Testis (tissue), 3 donors: Measurements from ENCODE around the gene NSUN5. TPM values are rescaled to one million over a fixed set of nuclear protein-coding genes. Genes with fewer than 3 reads are reported as not detected.

Source experiments
- DNase-seq: peaks from one replicate; pipeline ENCODE4 v3.0.0-alpha.2; 2019
- H3K27ac ChIP-seq, 2 donors: fragments of 200-600 bp; sonication (generic); one replicate each; pipeline ENCODE4 v1.5.1; 2019
- H3K27me3 ChIP-seq: fragments of 200-600 bp; sonication (generic); one replicate; pipeline ENCODE4 v1.5.1; 2019
- H3K36me3 ChIP-seq: fragments of 200-600 bp; sonication (generic); one replicate; pipeline ENCODE4 v1.5.1; 2017; ENCODE audit warnings: low read depth; ENCODE audit errors: missing control alignments
- H3K4me1 ChIP-seq: fragments of 200-600 bp; sonication (generic); one replicate; pipeline ENCODE4 v1.5.1; 2019
- H3K4me3 ChIP-seq, 2 donors: fragments of 200-600 bp; sonication (generic); one replicate each; pipeline ENCODE4 v1.5.1; 2017 to 2019
- H3K9me3 ChIP-seq: fragments of 200-600 bp; sonication (generic); one replicate; pipeline ENCODE4 v1.5.1; 2017
- POLR2A ChIP-seq: fragments of 450-650 bp; IDR thresholded peaks from one replicate; pipeline ENCODE4 v1.6.1; 2017; ENCODE audit warnings: antibody characterized with exemption, mild to moderate bottlenecking, moderate library complexity
- WGBS, 2 donors: methylation state at CpG; one replicate each; pipeline ENCODE4 v1.1.5; 2018; 5-methylcytosine and 5-hydroxymethylcytosine counted together
- intact Hi-C: fragments of 100-400 bp; cut with DNase I; formaldehyde crosslinking; loops from one replicate; pipeline ENCODE4 v1.15.1; 2023; ENCODE audit warnings: low total_unique reads
- polyA plus RNA-seq: library from polyadenylated mRNA; stranded (reverse); fragments of 350-450 nt; fragmentation: Illumina TruSeq; extraction: RNeasy Lipid Tissue Mini Kit (QIAGEN cat#74804); gene quantifications from one replicate; pipeline ENCODE4 v1.2.3, GENCODE V29; 2014; ENCODE audit warnings: low read depth, low replicate concordance; ENCODE audit not compliant: insufficient read depth
- total RNA-seq, 2 donors: library from RNA; depleted of rRNA; stranded (reverse); fragments of >200 nt; gene quantifications; one replicate each; pipeline ENCODE4 v1.2.3, GENCODE V29; 2016
- TF ChIP-seq, protein P1 (sequence below), 3 experiments: fragments of 450-650 bp in 2 of 3; fragments of 200-600 bp in 1 of 3; sonication (generic) in 1 of 3; IDR thresholded peaks; one replicate each; pipeline ENCODE4 v1.5.1; 2016 to 2019; ENCODE audit warnings: antibody characterized with exemption in 3 of 3, mild to moderate bottlenecking in 2 of 3, moderate library complexity in 1 of 3

The NSUN5 gene
- total and polyA plus RNA-seq, 3 donors from 2014 or later, result 36.9 to 53.9 (median 44.3) TPM

DNA sequence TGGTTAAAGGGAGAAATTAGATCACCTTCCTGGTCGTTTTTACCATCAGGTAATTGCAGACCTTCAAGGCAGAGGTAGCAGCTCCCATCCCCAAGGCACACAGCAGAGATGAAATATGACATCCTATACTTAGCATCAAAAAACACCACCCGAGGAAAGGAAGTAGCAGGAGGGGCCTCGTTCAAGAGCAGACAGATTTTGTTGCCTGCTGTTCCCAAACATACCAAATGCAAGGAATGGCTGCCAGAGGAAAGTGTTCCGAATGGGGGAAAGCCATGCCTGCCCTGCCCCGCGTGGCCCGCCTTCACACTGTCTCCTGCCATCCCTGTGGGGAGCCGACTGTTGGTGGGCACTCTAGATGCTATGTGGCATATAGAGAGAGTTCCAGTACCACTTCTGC is 37.3 kb upstream of the NSUN5 start:
- no peak overlapping the region for H3K27ac ChIP-seq
- DNase-seq, result no peak
- no peaks in the 10 kb centered on the region for H3K27me3 ChIP-seq
- intact Hi-C loops, result no loop called here
- no peaks in the 10 kb centered on the region for H3K36me3 ChIP-seq
- no peaks in the 10 kb centered on the region for H3K4me1 ChIP-seq
- no peak overlapping the region for H3K4me3 ChIP-seq
- WGBS, 2 donors, result 66 to 83% methylated on average over 8 of the region's 8 CpGs
- no peak for TF ChIP-seq POLR2A
- TF ChIP-seq, protein P1, sequence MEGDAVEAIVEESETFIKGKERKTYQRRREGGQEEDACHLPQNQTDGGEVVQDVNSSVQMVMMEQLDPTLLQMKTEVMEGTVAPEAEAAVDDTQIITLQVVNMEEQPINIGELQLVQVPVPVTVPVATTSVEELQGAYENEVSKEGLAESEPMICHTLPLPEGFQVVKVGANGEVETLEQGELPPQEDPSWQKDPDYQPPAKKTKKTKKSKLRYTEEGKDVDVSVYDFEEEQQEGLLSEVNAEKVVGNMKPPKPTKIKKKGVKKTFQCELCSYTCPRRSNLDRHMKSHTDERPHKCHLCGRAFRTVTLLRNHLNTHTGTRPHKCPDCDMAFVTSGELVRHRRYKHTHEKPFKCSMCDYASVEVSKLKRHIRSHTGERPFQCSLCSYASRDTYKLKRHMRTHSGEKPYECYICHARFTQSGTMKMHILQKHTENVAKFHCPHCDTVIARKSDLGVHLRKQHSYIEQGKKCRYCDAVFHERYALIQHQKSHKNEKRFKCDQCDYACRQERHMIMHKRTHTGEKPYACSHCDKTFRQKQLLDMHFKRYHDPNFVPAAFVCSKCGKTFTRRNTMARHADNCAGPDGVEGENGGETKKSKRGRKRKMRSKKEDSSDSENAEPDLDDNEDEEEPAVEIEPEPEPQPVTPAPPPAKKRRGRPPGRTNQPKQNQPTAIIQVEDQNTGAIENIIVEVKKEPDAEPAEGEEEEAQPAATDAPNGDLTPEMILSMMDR (IDR thresholded peaks at IDR 0.05), result no peak
- no peaks in the 10 kb centered on the region for H3K9me3 ChIP-seq

DNA sequence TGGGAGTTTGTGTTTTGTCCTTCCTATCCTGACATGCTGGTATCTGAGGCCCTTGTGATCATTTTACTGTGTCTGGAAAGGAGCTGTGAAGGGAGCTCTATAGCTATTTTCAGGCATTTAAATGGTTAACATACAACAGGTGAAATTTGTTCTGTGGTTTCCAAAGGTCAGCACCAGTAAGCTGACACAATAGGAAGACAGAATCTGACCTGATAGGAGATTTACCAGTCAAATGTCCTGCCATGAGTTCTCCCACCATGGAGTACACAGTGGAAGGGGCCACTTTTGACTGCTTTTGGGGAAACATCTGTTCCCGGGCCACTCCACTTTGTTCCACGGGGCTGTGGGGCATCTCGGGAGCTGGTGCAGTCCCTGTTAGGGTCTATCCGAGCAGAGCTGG is 36.9 kb upstream of the NSUN5 start:
- intact Hi-C loops, result no loop called here
- 74 to 77% methylated on average over 4 of the region's 4 CpGs for WGBS, 2 donors

DNA sequence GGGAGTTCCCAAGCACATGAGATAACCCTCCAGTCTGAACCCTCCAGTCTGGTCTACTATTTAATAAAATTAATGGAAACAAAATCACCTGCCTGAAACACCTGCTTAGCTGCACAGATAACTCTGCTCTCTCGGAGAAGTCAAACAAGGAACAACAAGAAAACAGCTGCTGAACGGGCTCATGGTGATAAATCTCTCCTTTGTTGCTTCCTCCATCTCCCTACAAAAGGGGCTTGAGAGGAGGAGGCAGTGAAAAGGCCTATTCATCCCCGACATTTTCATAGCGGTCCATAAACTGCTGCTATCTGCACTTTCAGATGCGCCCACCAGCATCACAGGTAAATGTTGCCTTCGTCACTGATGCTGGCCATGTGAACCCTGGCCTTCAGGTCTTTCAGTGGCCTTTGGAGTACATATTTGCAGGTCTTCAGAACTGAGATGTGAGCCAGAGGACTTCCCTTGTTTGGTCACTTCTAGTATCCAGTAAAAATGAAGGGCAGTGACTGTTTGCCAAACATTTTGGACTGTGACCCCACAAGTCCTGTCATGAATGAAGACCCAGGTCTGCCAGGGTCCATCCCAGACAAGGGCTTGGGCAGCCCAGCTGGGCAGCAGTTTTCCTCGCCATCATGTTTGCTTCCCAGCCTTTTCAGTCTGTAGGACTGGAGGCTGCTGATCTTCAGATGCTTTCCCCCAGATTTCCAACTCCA is 35.2 kb upstream of the NSUN5 start:
- intact Hi-C loops, result loop anchor here (5.0 kb wide), 1 partner anchor 108 kb away; no protein-coding TSS in a partner anchor
- Histone ChIP-seq H3K4me1 (no peaks in the 10 kb centered on the region), H3K27me3 (no peaks in the 10 kb centered on the region), H3K27ac (no peak overlapping the region), H3K36me3 (no peaks in the 10 kb centered on the region), H3K9me3 (no peaks in the 10 kb centered on the region), H3K4me3 (no peak overlapping the region)
- WGBS, 2 donors, result 87 to 91% methylated on average over 7 of the region's 7 CpGs
- TF ChIP-seq, protein P1 (IDR thresholded peaks at IDR 0.05), result no peak
- no peak for TF ChIP-seq POLR2A
- DNase-seq, result no peak

More for the DNA sequence above, 36.9 kb upstream of the NSUN5 start:
- TF ChIP-seq, protein P1 (IDR thresholded peaks at IDR 0.05), result no peak
- no peak for TF ChIP-seq POLR2A
- no peak overlapping the region for H3K27ac ChIP-seq
- no peaks in the 10 kb centered on the region for H3K4me1 ChIP-seq
- no peaks in the 10 kb centered on the region for H3K9me3 ChIP-seq
- H3K4me3 ChIP-seq, result no peak overlapping the region
- DNase-seq, result no peak
- no peaks in the 10 kb centered on the region for H3K36me3 ChIP-seq
- H3K27me3 ChIP-seq, result no peaks in the 10 kb centered on the region

DNA sequence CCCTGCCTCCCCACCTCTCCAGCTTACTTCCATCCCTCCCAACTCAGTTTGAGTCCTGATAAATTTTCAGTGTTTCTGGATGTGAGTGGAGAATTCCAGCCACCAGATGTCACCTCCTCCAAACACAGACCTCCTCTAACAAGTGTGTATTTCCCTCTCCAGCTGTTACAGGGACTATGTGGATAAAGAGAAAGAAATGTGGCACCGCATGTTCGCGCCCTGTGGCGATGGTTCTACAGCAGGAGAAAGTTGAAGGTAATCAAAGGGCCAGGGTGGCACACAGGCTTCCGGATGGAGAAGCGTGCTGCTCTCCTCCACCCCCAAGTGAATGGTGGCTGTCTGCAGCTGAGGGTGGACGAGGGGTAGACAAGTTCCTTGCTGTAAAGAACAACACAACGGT is 34.0 kb upstream of the NSUN5 start:
- no peak overlapping the region for H3K4me3 ChIP-seq

More for the DNA sequence above, 34.0 kb upstream of the NSUN5 start:
- Histone ChIP-seq H3K27ac (no peak overlapping the region), H3K27me3 (no peaks in the 10 kb centered on the region), H3K9me3 (no peaks in the 10 kb centered on the region), H3K36me3 (no peaks in the 10 kb centered on the region), H3K4me1 (no peaks in the 10 kb centered on the region)
- DNase-seq, result peak; percentile 33
- intact Hi-C loops, result loop anchor here (5.0 kb wide), 1 partner anchor 110 kb away; no protein-coding TSS in a partner anchor
- WGBS, 2 donors, result 51 to 58% methylated on average over 8 of the region's 8 CpGs
- TF ChIP-seq POLR2A, result no peak
- TF ChIP-seq, protein P1 (IDR thresholded peaks at IDR 0.05), result peak in 2 of 3 experiments; percentile 45
